ENCODE data around the gene FKBP9. TPM values are rescaled to one million over a fixed set of nuclear protein-coding genes. Genes with fewer than 3 reads are reported as not detected.
A peak's percentile ranks its signal among the peaks of the same experiment; 100 is the strongest.

FKBP9 gene
- total RNA-seq, 1 donor from 2014 or later: 302 TPM

GRCh38 chr7:33040803-33041516, 83.7 kb downstream of the FKBP9 start:
- H3K4me1 ChIP-seq: peaks cover 0 to 7% of the 10 kb centered on the region in 2 donors
- H3K36me3 ChIP-seq: no peaks in the 10 kb centered on the region
- no peaks in the 10 kb centered on the region for H3K9me3 ChIP-seq
- H3K27me3 ChIP-seq: no peaks in the 10 kb centered on the region
- peak overlapping the region in 1 of 2 donors; percentile 20 for H3K4me3 ChIP-seq
- intact Hi-C loops (cut with DNase I): no loop called here
- H3K27ac ChIP-seq: no peak overlapping the region
- TF ChIP-seq CTCF (IDR thresholded peaks at IDR 0.05): no peak
- no peak for DNase-seq (ENCODE audit: low spot score in 2 of 2)

GRCh38 chr7:33041631-33042428, 84.6 kb downstream of the FKBP9 start:
- no peak for TF ChIP-seq CTCF (IDR thresholded peaks at IDR 0.05)
- H3K27ac ChIP-seq: no peak overlapping the region
- intact Hi-C loops (cut with DNase I): no loop called here

GRCh38 chr7:33043501-33044400, 86.5 kb downstream of the FKBP9 start:
- Histone ChIP-seq H3K36me3 (no peaks in the 10 kb centered on the region), H3K9me3 (no peaks in the 10 kb centered on the region), H3K27me3 (no peaks in the 10 kb centered on the region), H3K4me3 (no peak overlapping the region), H3K4me1 (peaks cover 0 to 4% of the 10 kb centered on the region in 2 donors), H3K27ac (no peak overlapping the region)
- no peak for TF ChIP-seq CTCF (IDR thresholded peaks at IDR 0.05)
- intact Hi-C loops (cut with DNase I): no loop called here
- no peak for DNase-seq (ENCODE audit: low spot score in 2 of 2)

More at GRCh38 chr7:33041631-33042428, 84.6 kb downstream of the FKBP9 start:
- no peaks in the 10 kb centered on the region for H3K27me3 ChIP-seq
- no peak for DNase-seq (ENCODE audit: low spot score in 2 of 2)
- peaks cover 0 to 7% of the 10 kb centered on the region in 2 donors for H3K4me1 ChIP-seq
- H3K4me3 ChIP-seq: no peak overlapping the region
- H3K9me3 ChIP-seq: no peaks in the 10 kb centered on the region
- H3K36me3 ChIP-seq: no peaks in the 10 kb centered on the region

- H3K4me1 ChIP-seq: peaks cover 0 to 2% of the 10 kb centered on the region in 2 donors
- H3K36me3 ChIP-seq: no peaks in the 10 kb centered on the region
- no peak overlapping the region for H3K27ac ChIP-seq
- no peaks in the 10 kb centered on the region for H3K27me3 ChIP-seq
- intact Hi-C loops (cut with DNase I): no loop called here
- TF ChIP-seq CTCF (IDR thresholded peaks at IDR 0.05): no peak
- DNase-seq (ENCODE audit: low spot score in 2 of 2): no peak
- H3K9me3 ChIP-seq: no peaks in the 10 kb centered on the region
- H3K4me3 ChIP-seq: no peak overlapping the region
These were observed 87.1 kb downstream of the FKBP9 start for GRCh38 chr7:33044401-33044718.

- TF ChIP-seq CTCF (IDR thresholded peaks at IDR 0.05): no peak
- intact Hi-C loops (cut with DNase I): no loop called here
These were observed 87.7 kb downstream of the FKBP9 start for GRCh38 chr7:33044986-33045385.

More at GRCh38 chr7:33044986-33045385, 87.7 kb downstream of the FKBP9 start:
- Histone ChIP-seq H3K36me3 (no peaks in the 10 kb centered on the region), H3K27ac (no peak overlapping the region), H3K4me3 (no peak overlapping the region), H3K27me3 (no peaks in the 10 kb centered on the region), H3K4me1 (peaks cover 0 to 2% of the 10 kb centered on the region in 2 donors), H3K9me3 (no peaks in the 10 kb centered on the region)
- DNase-seq (ENCODE audit: low spot score in 2 of 2): no peak

All from ascending aorta (tissue), 2 donors.